ENCODE data around the gene CROT.

CROT gene

GRCh38 chr7:87342231-87342630 lies 3.2 kb upstream of the CROT start:
- DNase-seq (ENCODE audit: low read depth in 1 of 2, low spot score in 1 of 2) = no peak

- no peak for DNase-seq (ENCODE audit: low read depth in 1 of 2, low spot score in 1 of 2)
Measured at GRCh38 chr7:87344446-87344845, 1.0 kb upstream of the CROT start.

- DNase-seq (ENCODE audit: low read depth in 1 of 2, low spot score in 1 of 2) = no peak
Measured at GRCh38 chr7:87345962-87346371, 503 bp downstream of the CROT start.

- DNase-seq (ENCODE audit: low read depth in 1 of 2, low spot score in 1 of 2) = no peak
Measured at GRCh38 chr7:87347207-87347606, 1.7 kb downstream of the CROT start.

GRCh38 chr7:87347664-87348063 lies 2.2 kb downstream of the CROT start:
- DNase-seq (ENCODE audit: low read depth in 1 of 2, low spot score in 1 of 2) = no peak

- no peak for DNase-seq (ENCODE audit: low read depth in 1 of 2, low spot score in 1 of 2)
Measured at GRCh38 chr7:87354749-87355148, 9.3 kb downstream of the CROT start.

GRCh38 chr7:87356448-87356847 lies 11.0 kb downstream of the CROT start:
- DNase-seq (ENCODE audit: low read depth in 1 of 2, low spot score in 1 of 2) = no peak

GRCh38 chr7:87359366-87359765 lies 13.9 kb downstream of the CROT start:
- DNase-seq (ENCODE audit: low read depth in 1 of 2, low spot score in 1 of 2) = no peak

- no peak for DNase-seq (ENCODE audit: low read depth in 1 of 2, low spot score in 1 of 2)
Measured at GRCh38 chr7:87361320-87361719, 15.9 kb downstream of the CROT start.

- DNase-seq (ENCODE audit: low read depth in 1 of 2, low spot score in 1 of 2) = no peak
Measured at GRCh38 chr7:87363342-87363741, 17.9 kb downstream of the CROT start.

GRCh38 chr7:87364246-87364645 lies 18.8 kb downstream of the CROT start:
- DNase-seq (ENCODE audit: low read depth in 1 of 2, low spot score in 1 of 2) = no peak

- no peak for DNase-seq (ENCODE audit: low read depth in 1 of 2, low spot score in 1 of 2)
Measured at GRCh38 chr7:87369216-87369615, 23.8 kb downstream of the CROT start.

GRCh38 chr7:87370660-87371180 lies 25.3 kb downstream of the CROT start:
- DNase-seq (ENCODE audit: low read depth in 1 of 2, low spot score in 1 of 2) = no peak

GRCh38 chr7:87375662-87376435 lies 30.4 kb downstream of the CROT start:
- DNase-seq (ENCODE audit: low read depth in 1 of 2, low spot score in 1 of 2) = no peak

- no peak for DNase-seq (ENCODE audit: low read depth in 1 of 2, low spot score in 1 of 2)
Measured at GRCh38 chr7:87380905-87381304, 35.4 kb downstream of the CROT start.

- DNase-seq (ENCODE audit: low read depth in 1 of 2, low spot score in 1 of 2) = no peak
Measured at GRCh38 chr7:87391020-87391701, 45.7 kb downstream of the CROT start.

GRCh38 chr7:87395442-87396020 lies 50.1 kb downstream of the CROT start:
- no peak for DNase-seq (ENCODE audit: low read depth in 1 of 2, low spot score in 1 of 2)

- no peak for DNase-seq (ENCODE audit: low read depth in 1 of 2, low spot score in 1 of 2)
Measured at GRCh38 chr7:87398446-87398845, 53.0 kb downstream of the CROT start.

- no peak for DNase-seq (ENCODE audit: low read depth in 1 of 2, low spot score in 1 of 2)
Measured at GRCh38 chr7:87404674-87405073, 59.2 kb downstream of the CROT start.

GRCh38 chr7:87411186-87411585 lies 65.7 kb downstream of the CROT start:
- DNase-seq (ENCODE audit: low read depth in 1 of 2, low spot score in 1 of 2) = no peak

- no peak for DNase-seq (ENCODE audit: low read depth in 1 of 2, low spot score in 1 of 2)
Measured at GRCh38 chr7:87413029-87413428, 67.6 kb downstream of the CROT start.

Data from stimulated activated CD4-positive, alpha-beta T cell treated with anti-CD3 and anti-CD28 coated beads, Interleukin-15, amount 100 ng/mL, for 1 hour (primary cell).